ENCODE data around the gene SNX20.
A peak's percentile ranks its signal among the peaks of the same experiment; 100 is the strongest.

Gene SNX20

GRCh38 chr16:50681021-50681885, at the start of gene SNX20:
SNX20 (minus strand) TSS chr16:50681312; CDS start chr16:50677526, 3,786 bp downstream.
- Histone ChIP-seq H3K9me3 (ENCODE audit: control insufficient read depth in 1 of 2, low read length in 2 of 2) (no peaks in the 10 kb centered on the region), H3K27ac (ENCODE audit: low read depth, low read length) (peak within 1 kb of the TSS; percentile 48), H3K9ac (ENCODE audit: low read depth in 1 of 2, low read length in 2 of 2) (peak within 1 kb of the TSS; percentile 52 to 53), H3K4me3 (ENCODE audit: low read depth in 1 of 2, low read length in 2 of 2) (peak within 1 kb of the TSS; percentile 64 to 67), H3K4me1 (ENCODE audit: control insufficient read depth in 1 of 2, insufficient read depth in 2 of 2, low read length in 2 of 2) (peaks cover 23 to 33% of the 10 kb centered on the region in 2 donors), H3K27me3 (ENCODE audit: control insufficient read depth in 1 of 2, insufficient read depth in 2 of 2, low read length in 2 of 2) (no peaks in the 10 kb centered on the region), H3K36me3 (ENCODE audit: control insufficient read depth in 1 of 2, insufficient read depth in 2 of 2, low read length in 2 of 2) (peaks cover 0 to 5% of the 10 kb centered on the region in 2 donors)

GRCh38 chr16:50724306-50724705, 43.2 kb upstream of the SNX20 start:
- Histone ChIP-seq H3K9me3 (ENCODE audit: control insufficient read depth in 1 of 2, low read length in 2 of 2) (no peaks in the 10 kb centered on the region), H3K4me3 (ENCODE audit: low read depth in 1 of 2, low read length in 2 of 2) (no peak overlapping the region), H3K4me1 (ENCODE audit: control insufficient read depth in 1 of 2, insufficient read depth in 2 of 2, low read length in 2 of 2) (peaks cover 6 to 11% of the 10 kb centered on the region in 2 donors), H3K36me3 (ENCODE audit: control insufficient read depth in 1 of 2, insufficient read depth in 2 of 2, low read length in 2 of 2) (peaks cover 0 to 6% of the 10 kb centered on the region in 2 donors), H3K27ac (ENCODE audit: low read depth, low read length) (no peak overlapping the region), H3K9ac (ENCODE audit: low read depth in 1 of 2, low read length in 2 of 2) (no peak overlapping the region), H3K27me3 (ENCODE audit: control insufficient read depth in 1 of 2, insufficient read depth in 2 of 2, low read length in 2 of 2) (no peaks in the 10 kb centered on the region)

GRCh38 chr16:50722960-50723359, 41.8 kb upstream of the SNX20 start:
- no peaks in the 10 kb centered on the region for H3K27me3 ChIP-seq (ENCODE audit: control insufficient read depth in 1 of 2, insufficient read depth in 2 of 2, low read length in 2 of 2)
- no peak overlapping the region for H3K9ac ChIP-seq (ENCODE audit: low read depth in 1 of 2, low read length in 2 of 2)

GRCh38 chr16:50722405-50722737, 41.3 kb upstream of the SNX20 start:
- Histone ChIP-seq H3K9me3 (ENCODE audit: control insufficient read depth in 1 of 2, low read length in 2 of 2) (no peaks in the 10 kb centered on the region), H3K4me3 (ENCODE audit: low read depth in 1 of 2, low read length in 2 of 2) (no peak overlapping the region), H3K4me1 (ENCODE audit: control insufficient read depth in 1 of 2, insufficient read depth in 2 of 2, low read length in 2 of 2) (peaks cover 6 to 15% of the 10 kb centered on the region in 2 donors), H3K9ac (ENCODE audit: low read depth in 1 of 2, low read length in 2 of 2) (no peak overlapping the region), H3K27ac (ENCODE audit: low read depth, low read length) (no peak overlapping the region), H3K27me3 (ENCODE audit: control insufficient read depth in 1 of 2, insufficient read depth in 2 of 2, low read length in 2 of 2) (no peaks in the 10 kb centered on the region), H3K36me3 (ENCODE audit: control insufficient read depth in 1 of 2, insufficient read depth in 2 of 2, low read length in 2 of 2) (peaks cover 0 to 6% of the 10 kb centered on the region in 2 donors)

More at GRCh38 chr16:50722960-50723359, 41.8 kb upstream of the SNX20 start:
- Histone ChIP-seq H3K27ac (ENCODE audit: low read depth, low read length) (no peak overlapping the region), H3K9me3 (ENCODE audit: control insufficient read depth in 1 of 2, low read length in 2 of 2) (no peaks in the 10 kb centered on the region), H3K4me1 (ENCODE audit: control insufficient read depth in 1 of 2, insufficient read depth in 2 of 2, low read length in 2 of 2) (peaks cover 6 to 15% of the 10 kb centered on the region in 2 donors), H3K36me3 (ENCODE audit: control insufficient read depth in 1 of 2, insufficient read depth in 2 of 2, low read length in 2 of 2) (peaks cover 0 to 6% of the 10 kb centered on the region in 2 donors), H3K4me3 (ENCODE audit: low read depth in 1 of 2, low read length in 2 of 2) (no peak overlapping the region)

GRCh38 chr16:50721549-50722404, 40.7 kb upstream of the SNX20 start:
- Histone ChIP-seq H3K4me3 (ENCODE audit: low read depth in 1 of 2, low read length in 2 of 2) (no peak overlapping the region), H3K27me3 (ENCODE audit: control insufficient read depth in 1 of 2, insufficient read depth in 2 of 2, low read length in 2 of 2) (no peaks in the 10 kb centered on the region), H3K27ac (ENCODE audit: low read depth, low read length) (no peak overlapping the region), H3K9me3 (ENCODE audit: control insufficient read depth in 1 of 2, low read length in 2 of 2) (no peaks in the 10 kb centered on the region), H3K4me1 (ENCODE audit: control insufficient read depth in 1 of 2, insufficient read depth in 2 of 2, low read length in 2 of 2) (peaks cover 6 to 15% of the 10 kb centered on the region in 2 donors), H3K36me3 (ENCODE audit: control insufficient read depth in 1 of 2, insufficient read depth in 2 of 2, low read length in 2 of 2) (peaks cover 0 to 6% of the 10 kb centered on the region in 2 donors), H3K9ac (ENCODE audit: low read depth in 1 of 2, low read length in 2 of 2) (no peak overlapping the region)

- Histone ChIP-seq H3K36me3 (ENCODE audit: control insufficient read depth in 1 of 2, insufficient read depth in 2 of 2, low read length in 2 of 2) (peaks cover 0 to 4% of the 10 kb centered on the region in 2 donors), H3K27me3 (ENCODE audit: control insufficient read depth in 1 of 2, insufficient read depth in 2 of 2, low read length in 2 of 2) (no peaks in the 10 kb centered on the region), H3K9me3 (ENCODE audit: control insufficient read depth in 1 of 2, low read length in 2 of 2) (no peaks in the 10 kb centered on the region), H3K9ac (ENCODE audit: low read depth in 1 of 2, low read length in 2 of 2) (peak overlapping the region in 1 of 2 donors; percentile 20), H3K4me3 (ENCODE audit: low read depth in 1 of 2, low read length in 2 of 2) (peak overlapping the region in 1 of 2 donors; percentile 35), H3K27ac (ENCODE audit: low read depth, low read length) (no peak overlapping the region), H3K4me1 (ENCODE audit: control insufficient read depth in 1 of 2, insufficient read depth in 2 of 2, low read length in 2 of 2) (peaks cover 6 to 15% of the 10 kb centered on the region in 2 donors)
Observed at GRCh38 chr16:50719401-50720337, 38.6 kb upstream of the SNX20 start.

- no peak overlapping the region for H3K27ac ChIP-seq (ENCODE audit: low read depth, low read length)
- peaks cover 11 to 15% of the 10 kb centered on the region in 2 donors for H3K4me1 ChIP-seq (ENCODE audit: control insufficient read depth in 1 of 2, insufficient read depth in 2 of 2, low read length in 2 of 2)
- peak overlapping the region in 1 of 2 donors; percentile 20 for H3K9ac ChIP-seq (ENCODE audit: low read depth in 1 of 2, low read length in 2 of 2)
Observed at GRCh38 chr16:50718761-50719400, 37.8 kb upstream of the SNX20 start.

GRCh38 chr16:50718061-50718760, 37.1 kb upstream of the SNX20 start:
- Histone ChIP-seq H3K36me3 (ENCODE audit: control insufficient read depth in 1 of 2, insufficient read depth in 2 of 2, low read length in 2 of 2) (no peaks in the 10 kb centered on the region), H3K4me1 (ENCODE audit: control insufficient read depth in 1 of 2, insufficient read depth in 2 of 2, low read length in 2 of 2) (peaks cover 11 to 15% of the 10 kb centered on the region in 2 donors), H3K4me3 (ENCODE audit: low read depth in 1 of 2, low read length in 2 of 2) (no peak overlapping the region), H3K27me3 (ENCODE audit: control insufficient read depth in 1 of 2, insufficient read depth in 2 of 2, low read length in 2 of 2) (no peaks in the 10 kb centered on the region), H3K9me3 (ENCODE audit: control insufficient read depth in 1 of 2, low read length in 2 of 2) (no peaks in the 10 kb centered on the region), H3K9ac (ENCODE audit: low read depth in 1 of 2, low read length in 2 of 2) (no peak overlapping the region), H3K27ac (ENCODE audit: low read depth, low read length) (no peak overlapping the region)

More at GRCh38 chr16:50718761-50719400, 37.8 kb upstream of the SNX20 start:
- Histone ChIP-seq H3K36me3 (ENCODE audit: control insufficient read depth in 1 of 2, insufficient read depth in 2 of 2, low read length in 2 of 2) (no peaks in the 10 kb centered on the region), H3K27me3 (ENCODE audit: control insufficient read depth in 1 of 2, insufficient read depth in 2 of 2, low read length in 2 of 2) (no peaks in the 10 kb centered on the region), H3K4me3 (ENCODE audit: low read depth in 1 of 2, low read length in 2 of 2) (peak overlapping the region in 1 of 2 donors; percentile 35), H3K9me3 (ENCODE audit: control insufficient read depth in 1 of 2, low read length in 2 of 2) (no peaks in the 10 kb centered on the region)

- no peaks in the 10 kb centered on the region for H3K9me3 ChIP-seq (ENCODE audit: control insufficient read depth in 1 of 2, low read length in 2 of 2)
- H3K4me1 ChIP-seq (ENCODE audit: control insufficient read depth in 1 of 2, insufficient read depth in 2 of 2, low read length in 2 of 2): peaks cover 11 to 15% of the 10 kb centered on the region in 2 donors
- no peak overlapping the region for H3K27ac ChIP-seq (ENCODE audit: low read depth, low read length)
- H3K4me3 ChIP-seq (ENCODE audit: low read depth in 1 of 2, low read length in 2 of 2): no peak overlapping the region
- H3K9ac ChIP-seq (ENCODE audit: low read depth in 1 of 2, low read length in 2 of 2): no peak overlapping the region
- H3K36me3 ChIP-seq (ENCODE audit: control insufficient read depth in 1 of 2, insufficient read depth in 2 of 2, low read length in 2 of 2): no peaks in the 10 kb centered on the region
- H3K27me3 ChIP-seq (ENCODE audit: control insufficient read depth in 1 of 2, insufficient read depth in 2 of 2, low read length in 2 of 2): no peaks in the 10 kb centered on the region
Observed at GRCh38 chr16:50717494-50717893, 36.4 kb upstream of the SNX20 start.

All from duodenal mucosa (tissue), 2 donors.